ENCODE measurements around the gene FAM118A.
"Not testable (repeated sequence)": the region's sequence is repeated elsewhere in the genome, so short reads cannot be mapped to it uniquely, and the experiment has no call there.

The FAM118A gene

DNA sequence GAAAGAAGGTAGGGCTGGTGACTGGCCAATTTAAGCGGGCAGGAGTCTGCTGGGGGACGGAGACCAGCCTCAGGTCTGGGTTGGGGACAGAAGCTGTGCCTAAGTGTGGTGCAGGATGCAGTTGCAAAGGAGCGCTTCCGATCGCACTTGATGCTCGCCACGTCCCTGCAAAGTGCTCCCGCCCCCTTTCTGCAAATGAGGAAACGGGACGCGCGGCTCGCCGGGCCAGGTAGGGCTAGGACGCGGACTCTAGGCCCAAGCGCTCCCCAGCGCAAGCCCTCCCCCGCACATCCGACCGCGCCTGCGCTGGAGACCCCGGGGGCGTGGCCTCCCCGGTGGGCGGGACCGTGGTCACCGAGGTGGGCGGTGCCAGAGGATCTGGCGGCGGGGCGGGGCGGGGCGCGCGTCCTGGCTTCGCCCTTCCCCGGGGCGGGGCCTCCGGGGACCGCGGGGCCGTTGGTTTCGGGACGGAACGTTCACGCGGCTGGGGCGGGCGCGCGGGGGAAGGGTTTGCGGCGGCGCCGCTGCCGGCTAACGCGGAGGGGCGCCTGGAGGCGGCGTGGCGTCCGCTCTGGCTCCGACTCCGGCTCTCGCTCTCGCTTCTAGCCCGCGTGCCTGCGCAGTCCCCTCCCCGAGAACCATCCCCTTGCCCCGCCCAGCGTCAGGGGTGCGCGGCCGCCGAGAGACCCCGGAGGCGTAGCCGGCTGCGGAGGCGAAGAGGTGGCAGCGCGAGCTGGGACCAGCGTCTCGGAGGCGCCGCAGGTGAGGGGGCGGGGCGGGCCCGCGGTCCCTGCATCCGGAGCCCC is at the start of gene FAM118A:
Gene FAM118A (plus strand): TSS at position 513 of the 806 bp plus-strand sequence. CDS start 12,446 bp downstream, outside the sequence.
- DNase-seq: peak; percentile 95

DNA sequence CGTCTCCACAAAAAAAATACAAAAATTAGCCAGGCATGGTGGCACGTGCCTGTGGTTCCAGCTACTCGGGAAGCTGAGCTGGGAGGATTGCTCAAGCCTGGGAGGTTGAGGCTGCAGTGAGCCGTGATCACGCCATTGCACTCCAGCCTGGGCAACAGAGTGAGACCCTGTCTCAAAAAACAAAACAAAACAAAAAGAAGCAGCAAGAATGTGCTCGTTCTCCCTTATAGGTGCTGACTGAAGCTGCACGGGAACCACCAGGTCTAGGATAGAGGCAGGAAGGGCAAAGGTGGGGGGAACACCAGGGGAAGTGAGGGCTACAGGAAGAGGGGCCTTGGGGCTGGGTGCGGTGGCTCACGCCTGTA is 49.4 kb upstream of the FAM118A start:
- not testable (repeated sequence) for DNase-seq

DNA sequence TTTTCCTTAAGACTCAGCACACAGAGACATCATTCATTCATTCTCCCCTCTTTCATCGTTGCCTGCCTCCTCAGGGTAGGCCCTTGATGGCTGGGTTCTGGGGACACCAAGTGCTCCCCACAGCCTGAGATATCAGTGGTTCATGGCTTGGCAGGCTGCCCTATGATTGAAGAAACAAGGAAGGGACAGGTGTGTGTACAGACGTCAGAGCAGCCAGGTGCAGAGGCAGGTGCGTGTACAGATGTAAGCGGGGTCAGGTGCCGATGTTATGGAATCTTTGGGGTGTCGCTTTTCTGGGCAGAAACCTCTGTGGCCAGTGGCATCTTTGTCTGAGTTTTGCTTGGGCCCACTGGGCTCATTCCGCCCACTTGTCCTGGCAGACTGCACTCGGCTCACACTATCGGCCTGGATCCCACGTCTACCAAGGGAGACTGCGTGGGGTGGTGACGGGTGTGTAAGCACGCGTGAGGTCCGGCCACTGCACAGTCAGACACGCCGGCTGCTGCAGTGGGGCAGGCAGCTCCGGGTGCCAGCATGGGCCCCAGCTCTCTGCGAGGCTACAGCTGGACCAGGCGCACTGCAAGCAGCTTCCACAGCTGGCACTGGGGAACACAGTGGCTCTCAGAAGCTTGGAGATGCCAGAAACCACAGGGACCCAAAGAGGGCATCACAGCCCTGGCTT is 48.2 kb upstream of the FAM118A start:
- DNase-seq: peak; percentile 64

DNA sequence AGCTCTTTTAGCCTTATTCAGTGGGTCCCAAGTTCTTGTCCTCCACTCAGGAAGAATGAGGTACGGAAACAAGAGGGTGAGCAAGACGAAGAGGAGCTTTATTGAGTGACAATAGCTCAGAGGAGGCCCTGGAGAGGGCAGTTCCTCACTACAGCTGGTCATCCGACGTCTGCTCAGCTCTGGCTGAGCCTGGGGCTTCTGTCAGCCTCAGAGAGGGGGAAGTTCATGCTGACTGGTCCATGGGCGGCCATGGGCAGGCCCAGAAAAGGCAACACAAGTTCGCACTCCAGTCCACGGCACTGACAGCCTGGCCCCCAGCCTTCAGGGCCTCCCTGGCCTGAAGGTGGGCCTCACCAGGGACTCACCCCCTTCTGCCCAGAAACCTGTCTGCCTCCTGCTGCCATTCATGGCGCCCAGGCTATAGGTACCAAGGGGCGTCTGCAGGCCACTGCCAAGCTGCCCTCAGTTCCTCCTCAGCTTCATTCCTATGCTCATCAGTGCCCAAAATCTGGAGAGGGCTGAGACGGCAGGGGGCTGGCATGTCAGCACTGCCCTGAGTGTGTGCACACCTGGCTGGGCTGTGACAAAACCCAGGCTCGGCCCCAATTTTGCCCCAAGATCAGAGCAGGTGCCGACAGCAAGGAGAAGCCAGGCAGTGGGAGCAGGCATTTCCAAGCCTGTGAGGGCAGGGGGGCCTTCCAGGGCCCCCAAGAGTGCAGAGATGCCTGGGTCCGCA is 47.4 kb upstream of the FAM118A start:
- DNase-seq: no peak

DNA sequence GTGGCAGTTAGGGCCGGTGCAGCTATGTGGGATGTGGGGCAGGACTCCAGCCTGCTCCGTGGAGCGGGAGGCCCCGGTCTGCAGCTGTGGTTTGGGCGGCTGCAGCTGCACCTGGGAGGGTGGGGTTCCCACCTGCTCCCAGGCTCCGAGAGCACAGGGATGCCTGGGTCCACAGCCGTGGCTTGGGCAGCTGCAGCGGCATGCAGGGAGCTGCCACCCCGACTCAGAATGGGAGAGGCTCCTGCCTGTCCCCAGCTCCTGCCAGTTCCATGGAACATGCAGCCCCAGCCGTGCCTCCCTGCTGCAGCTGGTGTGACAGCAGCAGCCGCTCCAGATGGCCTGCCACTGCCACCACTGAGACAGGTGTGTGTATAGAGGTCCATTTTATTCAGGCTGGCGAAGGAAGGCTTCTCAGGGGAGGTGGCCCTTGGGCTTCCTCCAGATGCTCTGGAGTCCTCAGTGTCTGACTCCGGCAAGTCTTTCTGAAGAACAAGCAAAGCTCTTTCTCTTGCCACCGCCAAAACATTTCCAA is 46.7 kb upstream of the FAM118A start:
- peak; percentile 90 for DNase-seq

GRCh38 chr22:45263463-45264269 is 46.1 kb upstream of the FAM118A start:
- DNase-seq: no peak

DNA sequence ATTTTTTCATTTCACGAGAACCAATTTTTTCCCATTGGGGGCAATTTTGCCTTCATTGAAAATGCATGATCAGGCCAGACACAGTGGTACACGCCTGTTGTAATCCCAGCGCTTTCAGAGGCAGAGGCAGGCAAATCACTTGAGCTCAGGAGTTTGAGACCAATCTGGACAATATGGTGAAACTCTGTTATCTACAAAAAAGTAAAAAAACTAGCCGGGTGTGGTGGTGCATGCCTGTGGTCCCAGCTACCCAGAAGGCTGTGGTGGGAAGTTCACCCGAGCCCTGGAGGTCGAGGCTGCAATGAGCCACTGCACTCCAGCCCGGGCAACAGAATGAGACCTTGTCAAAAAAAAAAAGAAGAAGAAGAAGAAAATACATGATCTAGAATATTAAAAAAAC is 44.2 kb upstream of the FAM118A start:
- DNase-seq: no peak

- DNase-seq: peak; percentile 40
Observed at GRCh38 chr22:45268167-45268957, 41.4 kb upstream of the FAM118A start.

DNA sequence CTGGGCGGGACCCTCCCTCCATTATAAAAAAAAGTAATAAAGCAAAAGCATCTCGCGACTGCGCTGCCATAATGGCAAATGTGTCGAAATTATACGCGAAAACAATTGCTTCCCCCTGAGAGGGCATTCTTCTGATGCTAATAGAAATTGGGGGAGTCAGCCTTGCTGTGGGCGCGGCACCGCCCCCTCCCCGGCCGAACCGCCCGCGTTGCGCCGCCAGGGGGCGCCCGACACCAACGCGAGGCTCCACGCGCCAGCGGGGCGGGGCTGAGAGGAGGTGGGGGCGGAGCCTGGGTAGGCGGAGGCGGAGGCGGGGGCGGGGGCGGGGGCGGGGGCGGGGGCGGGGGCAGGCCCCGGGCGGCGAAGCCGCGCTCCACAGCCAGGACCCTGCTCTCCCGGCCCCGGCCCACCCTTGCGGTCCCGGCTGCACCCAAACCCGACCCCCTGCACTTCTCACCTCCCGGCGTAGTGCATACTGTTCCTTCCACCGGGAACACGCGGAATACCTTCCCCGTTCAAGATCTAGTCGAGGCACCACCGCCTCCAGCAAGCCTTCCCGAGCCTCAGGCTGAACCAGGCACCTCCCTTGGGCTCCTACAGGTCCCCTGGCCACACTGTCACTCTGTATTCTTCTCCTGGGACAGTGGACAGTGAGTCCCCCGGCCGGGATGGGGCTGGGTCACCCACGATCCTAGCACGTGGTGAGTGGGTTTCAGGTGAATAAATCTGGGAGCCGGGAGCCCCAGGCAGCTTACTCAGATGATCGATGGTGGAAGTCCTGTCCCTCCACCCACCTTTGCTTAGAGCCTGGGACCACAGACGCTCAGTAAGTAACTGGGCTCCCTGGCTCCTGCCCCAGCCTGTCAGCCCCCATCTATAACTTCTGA is 40.5 kb upstream of the FAM118A start:
- DNase-seq: peak; percentile 67

DNA sequence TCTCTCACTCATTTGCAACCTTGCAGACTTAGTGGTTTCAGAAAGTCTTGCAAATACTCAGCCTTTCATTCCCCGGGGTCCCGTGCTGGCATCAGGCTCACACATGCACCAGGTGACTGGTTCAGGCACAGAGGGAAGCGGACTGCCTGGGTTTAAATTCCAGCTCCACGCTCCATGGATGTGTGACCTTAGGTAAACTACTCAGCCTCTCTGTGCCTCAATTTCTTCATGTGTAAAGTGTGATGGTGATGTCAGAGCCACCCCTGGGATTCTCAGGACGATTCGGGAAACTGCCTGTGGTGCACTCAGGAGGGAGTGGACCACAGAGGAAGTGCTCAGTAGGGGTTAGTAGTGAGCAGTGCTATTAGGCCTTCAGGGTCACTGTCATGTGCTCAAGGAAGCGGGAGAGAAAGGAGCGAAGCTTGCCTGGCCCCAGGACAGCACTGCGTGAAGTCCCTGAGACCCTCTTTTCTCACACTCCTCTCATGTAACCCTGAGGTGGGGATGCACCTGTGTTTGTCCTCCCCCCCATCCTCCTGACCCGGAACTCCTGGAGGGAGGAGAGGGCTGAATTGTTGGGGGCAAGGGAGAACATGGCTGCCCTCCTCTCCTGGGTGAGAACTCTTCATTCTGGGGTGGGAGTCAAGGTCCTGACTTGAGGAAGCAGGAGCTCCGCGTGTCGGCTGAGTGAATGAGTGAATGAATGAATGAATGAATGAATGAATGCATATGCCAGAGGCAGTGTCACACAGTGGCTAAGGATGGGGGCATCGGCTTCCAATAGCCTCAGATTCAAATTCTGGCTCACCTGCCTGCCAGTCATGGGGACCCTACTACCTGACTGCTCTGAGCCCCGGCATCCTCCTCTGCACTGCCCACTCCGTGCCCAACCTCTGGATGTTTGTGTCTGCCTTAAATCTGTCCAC is 39.4 kb upstream of the FAM118A start:
- DNase-seq: no peak

GRCh38 chr22:45271667-45272201 is 38.0 kb upstream of the FAM118A start:
- DNase-seq: no peak

- DNase-seq: no peak
Observed at GRCh38 chr22:45272498-45272897, 37.2 kb upstream of the FAM118A start.

DNA sequence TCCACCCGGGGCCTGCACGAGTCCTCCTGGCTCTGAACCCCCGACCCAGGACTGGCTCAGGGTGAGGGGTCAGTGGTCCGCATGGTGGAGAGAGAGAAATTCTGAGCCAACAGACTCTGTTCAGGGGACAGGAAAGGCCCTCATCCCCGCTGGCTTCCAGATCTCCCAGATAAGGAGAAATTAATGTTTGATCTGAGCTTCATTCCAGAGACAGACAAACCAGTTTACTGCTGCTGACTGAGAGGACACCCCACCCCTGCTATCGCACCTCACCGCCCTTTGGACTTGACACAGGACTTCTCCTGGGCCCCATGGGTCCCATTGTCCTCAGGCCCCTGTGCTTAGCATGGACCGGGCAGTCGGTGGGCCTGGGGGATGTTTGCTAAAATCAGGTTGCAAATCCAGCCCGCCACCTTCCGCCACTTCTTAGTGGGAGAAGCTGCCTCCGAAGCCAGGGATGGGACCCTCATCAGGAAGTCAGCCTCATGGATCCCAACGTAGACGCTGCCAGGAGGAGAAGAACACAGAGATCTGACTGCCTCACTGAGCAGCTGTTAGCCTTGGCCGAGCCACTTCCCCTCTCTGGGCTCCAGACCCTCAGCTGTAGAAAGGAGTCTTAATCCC is 36.2 kb upstream of the FAM118A start:
- no peak for DNase-seq

- DNase-seq: no peak
Observed at GRCh38 chr22:45276507-45277105, 33.1 kb upstream of the FAM118A start.

DNA sequence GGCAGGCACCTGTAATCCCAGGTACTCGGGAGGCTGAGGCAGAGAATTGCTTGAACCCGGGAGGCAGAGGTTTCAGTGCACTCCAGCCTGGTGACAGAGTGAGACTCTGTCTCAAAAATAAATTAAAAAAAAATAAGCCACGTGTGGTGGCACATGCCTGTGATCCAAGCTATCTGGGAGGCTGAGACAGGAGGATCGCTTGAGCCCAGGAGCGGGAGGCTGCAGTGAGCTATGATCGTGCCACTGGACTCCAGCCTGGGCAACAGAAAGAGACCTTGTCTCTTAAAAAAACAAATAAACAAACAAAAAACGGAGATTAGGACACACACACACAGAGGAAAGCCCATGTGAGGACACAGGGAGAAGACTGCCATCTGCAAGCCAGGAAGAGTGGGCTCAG is 32.0 kb upstream of the FAM118A start:
- DNase-seq: not testable (repeated sequence)

GRCh38 chr22:45278125-45278524 is 31.6 kb upstream of the FAM118A start:
- no peak for DNase-seq

- no peak for DNase-seq
Observed at GRCh38 chr22:45280587-45280980, 29.1 kb upstream of the FAM118A start.

- no peak for DNase-seq
Observed at GRCh38 chr22:45281010-45281409, 28.7 kb upstream of the FAM118A start.
